Nephron (organoid): ENCODE measurements around the gene FBXW10.
"Not testable (repeated sequence)": the region's sequence is repeated elsewhere in the genome, so short reads cannot be mapped to it uniquely, and the experiment has no call there.

ENCODE experiments used
- H3K27ac Mint-ChIP-seq, 3 experiments: 2 replicates each; pipeline ENCODE4 v1.8.0; 2020; ENCODE audit warnings: mixed read lengths in 3 of 3, mild to moderate bottlenecking in 2 of 3, moderate library complexity in 1 of 3
- H3K27me3 Mint-ChIP-seq: 2 replicates; pipeline ENCODE4 v1.8.0; 2021; ENCODE audit warnings: low read depth, mild to moderate bottlenecking, moderate library complexity, mixed read lengths
- H3K36me3 Mint-ChIP-seq: 2 replicates; pipeline ENCODE4 v1.8.0; 2020; ENCODE audit warnings: low read depth, mixed read lengths
- H3K4me1 Mint-ChIP-seq: 2 replicates; pipeline ENCODE4 v1.8.0; 2020; ENCODE audit warnings: mixed read lengths
- H3K4me3 Mint-ChIP-seq, 3 experiments: 2 replicates each; pipeline ENCODE4 v1.8.0; 2020; ENCODE audit warnings: mild to moderate bottlenecking in 3 of 3, mixed read lengths in 3 of 3, moderate library complexity in 2 of 3
- H3K9me3 Mint-ChIP-seq: 2 replicates; pipeline ENCODE4 v1.8.0; 2020; ENCODE audit warnings: mixed read lengths
- TF ChIP-seq, protein P1 (sequence below), 3 experiments: fragments of 200-600 bp; sonication (generic); IDR thresholded peaks; one replicate each; pipeline ENCODE4 v1.5.0; 2021; ENCODE audit warnings: antibody characterized with exemption in 3 of 3; ENCODE audit not compliant: unreplicated experiment in 3 of 3

Gene FBXW10, protein sequence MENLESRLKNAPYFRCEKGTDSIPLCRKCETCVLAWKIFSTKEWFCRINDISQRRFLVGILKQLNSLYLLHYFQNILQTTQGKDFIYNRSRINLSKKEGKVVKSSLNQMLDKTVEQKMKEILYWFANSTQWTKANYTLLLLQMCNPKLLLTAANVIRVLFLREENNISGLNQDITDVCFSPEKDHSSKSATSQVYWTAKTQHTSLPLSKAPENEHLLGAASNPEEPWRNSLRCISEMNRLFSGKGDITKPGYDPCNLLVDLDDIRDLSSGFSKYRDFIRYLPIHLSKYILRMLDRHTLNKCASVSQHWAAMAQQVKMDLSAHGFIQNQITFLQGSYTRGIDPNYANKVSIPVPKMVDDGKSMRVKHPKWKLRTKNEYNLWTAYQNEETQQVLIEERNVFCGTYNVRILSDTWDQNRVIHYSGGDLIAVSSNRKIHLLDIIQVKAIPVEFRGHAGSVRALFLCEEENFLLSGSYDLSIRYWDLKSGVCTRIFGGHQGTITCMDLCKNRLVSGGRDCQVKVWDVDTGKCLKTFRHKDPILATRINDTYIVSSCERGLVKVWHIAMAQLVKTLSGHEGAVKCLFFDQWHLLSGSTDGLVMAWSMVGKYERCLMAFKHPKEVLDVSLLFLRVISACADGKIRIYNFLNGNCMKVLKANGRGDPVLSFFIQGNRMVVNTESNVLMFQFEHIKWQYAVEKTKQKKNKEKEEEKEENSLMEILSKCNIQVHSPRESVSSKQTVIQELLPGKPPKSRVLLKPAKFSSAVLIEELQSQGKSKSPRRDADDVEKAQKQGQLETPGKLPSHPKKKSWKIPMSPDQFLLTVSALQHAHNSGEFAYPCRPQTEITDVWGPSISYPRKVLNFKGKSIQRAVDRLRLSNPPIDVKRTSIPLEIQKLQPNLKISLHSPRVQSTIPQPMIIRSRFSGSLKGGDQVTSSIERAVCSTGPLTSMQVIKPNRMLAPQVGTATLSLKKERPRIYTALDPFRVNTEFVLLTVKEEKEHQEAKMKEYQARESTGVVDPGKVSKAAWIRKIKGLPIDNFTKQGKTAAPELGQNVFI

DNA sequence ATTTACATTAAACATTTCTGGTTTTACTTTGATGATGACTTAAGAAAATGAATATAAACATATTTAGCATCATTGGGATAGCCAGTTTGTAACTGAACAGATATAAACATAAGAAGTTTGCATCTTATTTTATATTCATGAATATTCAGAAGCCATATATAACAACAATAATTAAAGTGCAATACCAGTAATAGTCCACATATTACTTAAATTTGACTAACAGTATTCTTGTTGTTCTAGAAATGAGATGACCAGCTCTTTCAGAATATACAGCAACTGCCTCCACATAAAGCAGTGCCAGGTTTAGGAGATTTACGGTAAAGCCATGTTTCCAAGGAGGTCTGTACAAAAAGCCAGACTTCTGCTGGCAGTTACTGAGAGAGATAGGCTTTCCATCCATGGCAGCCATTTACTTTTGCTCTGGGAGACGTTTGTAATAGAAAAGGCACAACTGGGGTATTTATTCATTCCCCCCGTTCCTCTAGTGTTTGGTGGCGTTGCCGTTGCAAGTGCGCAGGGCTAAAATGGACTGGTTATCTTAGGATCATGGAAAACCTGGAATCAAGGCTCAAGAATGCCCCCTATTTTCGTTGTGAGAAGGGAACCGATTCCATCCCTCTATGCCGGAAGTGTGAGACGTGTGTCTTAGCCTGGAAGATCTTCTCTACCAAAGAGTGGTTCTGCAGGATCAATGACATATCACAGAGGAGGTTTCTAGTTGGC, at the start of gene FBXW10:
Gene FBXW10, plus strand, starts transcription at position 356 of the 723 bp plus-strand sequence. Its CDS starts 191 bp downstream, at position 547.
- not testable (repeated sequence) for H3K9me3 Mint-ChIP-seq, H3K4me1 Mint-ChIP-seq, H3K36me3 Mint-ChIP-seq, H3K27me3 Mint-ChIP-seq
- peak within 1 kb of the TSS in 2 of 3 experiments; percentile 55 to 63 for H3K4me3 Mint-ChIP-seq
- H3K27ac Mint-ChIP-seq: peak within 1 kb of the TSS; percentile 82 to 88 (median 86)

DNA sequence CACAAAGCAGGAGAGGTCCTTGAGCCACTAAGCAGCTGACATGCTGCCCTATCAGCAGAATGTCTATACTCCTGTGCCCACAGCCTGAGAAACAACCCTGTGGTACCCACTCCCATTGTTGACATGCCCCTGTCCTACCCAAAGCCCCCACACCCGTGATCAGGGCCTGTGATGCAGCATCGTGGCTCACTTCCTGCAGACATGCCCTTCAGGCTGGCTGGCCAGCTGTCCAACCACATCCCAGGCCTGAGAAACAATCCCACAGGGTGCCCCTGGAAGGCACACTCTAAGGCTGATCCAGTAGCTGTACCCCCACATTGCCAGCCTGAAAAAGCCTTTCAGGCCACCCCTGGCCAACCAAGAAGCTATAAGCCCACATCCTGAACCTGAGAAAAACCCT, 48.7 kb upstream of the FBXW10 start:
- not testable (repeated sequence) for H3K9me3 Mint-ChIP-seq, H3K36me3 Mint-ChIP-seq, H3K27me3 Mint-ChIP-seq, H3K27ac Mint-ChIP-seq
- H3K4me1 Mint-ChIP-seq: peaks cover 20% of the 10 kb centered on the region
- H3K4me3 Mint-ChIP-seq: peak overlapping the region in 2 of 3 experiments; percentile 15 to 78

DNA sequence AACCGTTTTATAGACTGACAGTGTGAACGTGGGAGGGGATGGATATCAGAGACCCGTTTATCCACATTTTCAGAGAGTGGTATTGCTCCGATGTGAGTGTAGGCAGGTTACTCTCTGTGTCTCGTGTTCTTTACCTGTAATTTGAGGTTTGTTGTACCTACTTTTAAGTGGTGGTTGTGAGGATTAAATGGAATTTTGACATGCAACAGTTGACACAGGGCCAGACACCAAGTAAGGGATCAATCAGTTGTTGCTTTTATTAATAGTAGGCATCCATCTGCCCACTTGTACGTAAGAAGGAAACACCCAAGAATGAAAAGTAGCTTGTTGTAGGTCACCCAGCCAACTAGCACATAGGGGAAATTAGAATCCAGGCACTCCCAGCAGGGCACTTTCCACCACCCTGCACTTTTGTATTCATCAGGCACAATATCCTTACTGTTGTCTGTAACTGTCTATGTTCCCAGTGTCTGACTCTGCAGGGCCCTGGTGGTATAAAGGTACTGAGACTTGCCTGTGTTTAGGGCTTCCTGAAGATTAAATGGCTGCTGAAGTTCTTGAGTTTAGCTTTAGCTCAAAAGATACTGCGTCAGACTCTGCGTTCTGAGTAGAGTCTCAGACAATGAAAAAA, 45.3 kb upstream of the FBXW10 start:
- Mint-ChIP-seq H3K4me3 (peak overlapping the region; percentile 93 to 95 (median 94)), H3K4me1 (peaks cover 20% of the 10 kb centered on the region), H3K27ac (peak overlapping the region in 2 of 3 experiments; percentile 83 to 91)
- not testable (repeated sequence) for H3K27me3 Mint-ChIP-seq, H3K9me3 Mint-ChIP-seq, H3K36me3 Mint-ChIP-seq

DNA sequence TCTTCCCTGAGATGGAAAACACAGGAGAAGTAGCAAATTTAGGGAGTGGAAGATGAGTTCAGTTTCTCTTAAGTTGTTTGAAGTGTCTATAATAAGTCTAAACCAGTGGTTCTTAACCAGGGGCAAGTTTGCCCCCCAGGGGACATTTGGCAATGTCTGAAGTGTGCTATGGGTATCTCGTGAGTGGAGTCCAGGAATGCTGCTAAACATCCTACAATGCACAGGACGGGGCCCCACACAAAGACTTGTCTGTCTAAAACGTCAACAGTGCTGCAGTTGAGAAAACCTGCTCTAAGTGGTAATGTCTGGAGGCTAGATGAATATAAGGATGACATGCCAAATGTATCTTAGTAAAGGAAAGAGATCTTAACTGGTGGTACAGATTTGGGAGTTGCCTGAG, 37.9 kb upstream of the FBXW10 start:
- not testable (repeated sequence) for H3K9me3 Mint-ChIP-seq, H3K27ac Mint-ChIP-seq, H3K27me3 Mint-ChIP-seq, H3K4me3 Mint-ChIP-seq, H3K4me1 Mint-ChIP-seq
- peaks cover 20% of the 10 kb centered on the region for H3K36me3 Mint-ChIP-seq

DNA sequence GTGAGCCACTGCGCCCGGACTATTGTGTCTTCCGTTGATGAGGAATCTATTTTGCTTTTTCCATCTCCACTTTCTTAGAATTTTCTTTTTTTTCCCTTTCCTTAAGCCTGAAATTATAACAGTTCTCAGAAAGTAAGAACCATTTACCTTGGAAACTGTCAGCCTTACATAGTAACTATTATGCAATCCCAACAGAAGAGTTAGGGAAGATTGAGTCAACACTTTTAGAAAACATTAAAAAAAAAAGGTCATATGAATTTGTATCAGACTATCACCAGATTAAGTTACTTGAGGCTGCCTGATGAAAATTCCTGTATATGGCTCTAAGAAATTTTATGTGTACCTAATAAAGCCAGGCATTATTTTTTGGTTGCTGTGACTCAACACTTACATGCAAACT, 35.6 kb upstream of the FBXW10 start:
- H3K9me3 Mint-ChIP-seq, H3K27ac Mint-ChIP-seq, H3K27me3 Mint-ChIP-seq, H3K4me1 Mint-ChIP-seq, H3K4me3 Mint-ChIP-seq: not testable (repeated sequence)
- H3K36me3 Mint-ChIP-seq: peaks cover 20% of the 10 kb centered on the region

DNA sequence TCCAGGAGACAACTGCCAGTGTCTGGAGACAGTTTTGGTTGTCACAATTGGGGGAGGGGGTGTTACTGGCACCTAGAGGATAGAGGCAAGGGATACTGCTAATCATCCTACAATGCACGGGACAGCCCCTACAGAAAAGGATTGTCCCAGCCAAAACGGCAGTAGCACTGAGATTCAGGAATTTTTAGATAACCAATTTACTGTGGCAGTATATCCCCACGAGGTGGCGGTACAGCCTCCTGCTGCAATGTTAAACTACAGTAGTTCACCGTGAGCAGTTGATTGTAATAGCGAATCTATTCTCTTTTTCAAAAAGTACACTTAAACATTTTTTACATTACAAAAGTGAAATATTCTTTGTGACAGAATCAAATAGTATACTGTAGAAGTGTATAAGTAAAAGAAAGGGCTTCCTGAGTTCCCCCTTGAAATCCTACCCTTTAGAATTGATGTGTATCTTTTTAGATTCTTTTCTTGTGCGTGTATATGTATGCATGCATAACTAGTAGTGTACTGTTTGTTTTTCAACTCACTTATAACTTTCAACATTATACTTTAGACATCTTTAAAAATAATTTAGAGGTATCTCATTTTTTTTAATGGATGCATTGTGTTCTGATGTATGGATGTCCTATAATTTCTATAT, 31.4 kb upstream of the FBXW10 start:
- H3K27me3 Mint-ChIP-seq, H3K9me3 Mint-ChIP-seq, H3K27ac Mint-ChIP-seq, H3K36me3 Mint-ChIP-seq, H3K4me3 Mint-ChIP-seq, H3K4me1 Mint-ChIP-seq: not testable (repeated sequence)
- TF ChIP-seq, protein P1, sequence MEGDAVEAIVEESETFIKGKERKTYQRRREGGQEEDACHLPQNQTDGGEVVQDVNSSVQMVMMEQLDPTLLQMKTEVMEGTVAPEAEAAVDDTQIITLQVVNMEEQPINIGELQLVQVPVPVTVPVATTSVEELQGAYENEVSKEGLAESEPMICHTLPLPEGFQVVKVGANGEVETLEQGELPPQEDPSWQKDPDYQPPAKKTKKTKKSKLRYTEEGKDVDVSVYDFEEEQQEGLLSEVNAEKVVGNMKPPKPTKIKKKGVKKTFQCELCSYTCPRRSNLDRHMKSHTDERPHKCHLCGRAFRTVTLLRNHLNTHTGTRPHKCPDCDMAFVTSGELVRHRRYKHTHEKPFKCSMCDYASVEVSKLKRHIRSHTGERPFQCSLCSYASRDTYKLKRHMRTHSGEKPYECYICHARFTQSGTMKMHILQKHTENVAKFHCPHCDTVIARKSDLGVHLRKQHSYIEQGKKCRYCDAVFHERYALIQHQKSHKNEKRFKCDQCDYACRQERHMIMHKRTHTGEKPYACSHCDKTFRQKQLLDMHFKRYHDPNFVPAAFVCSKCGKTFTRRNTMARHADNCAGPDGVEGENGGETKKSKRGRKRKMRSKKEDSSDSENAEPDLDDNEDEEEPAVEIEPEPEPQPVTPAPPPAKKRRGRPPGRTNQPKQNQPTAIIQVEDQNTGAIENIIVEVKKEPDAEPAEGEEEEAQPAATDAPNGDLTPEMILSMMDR (IDR thresholded peaks at IDR 0.05; ENCODE audit: unreplicated experiment in 3 of 3): peak; percentile 51 to 63 (median 60)

DNA sequence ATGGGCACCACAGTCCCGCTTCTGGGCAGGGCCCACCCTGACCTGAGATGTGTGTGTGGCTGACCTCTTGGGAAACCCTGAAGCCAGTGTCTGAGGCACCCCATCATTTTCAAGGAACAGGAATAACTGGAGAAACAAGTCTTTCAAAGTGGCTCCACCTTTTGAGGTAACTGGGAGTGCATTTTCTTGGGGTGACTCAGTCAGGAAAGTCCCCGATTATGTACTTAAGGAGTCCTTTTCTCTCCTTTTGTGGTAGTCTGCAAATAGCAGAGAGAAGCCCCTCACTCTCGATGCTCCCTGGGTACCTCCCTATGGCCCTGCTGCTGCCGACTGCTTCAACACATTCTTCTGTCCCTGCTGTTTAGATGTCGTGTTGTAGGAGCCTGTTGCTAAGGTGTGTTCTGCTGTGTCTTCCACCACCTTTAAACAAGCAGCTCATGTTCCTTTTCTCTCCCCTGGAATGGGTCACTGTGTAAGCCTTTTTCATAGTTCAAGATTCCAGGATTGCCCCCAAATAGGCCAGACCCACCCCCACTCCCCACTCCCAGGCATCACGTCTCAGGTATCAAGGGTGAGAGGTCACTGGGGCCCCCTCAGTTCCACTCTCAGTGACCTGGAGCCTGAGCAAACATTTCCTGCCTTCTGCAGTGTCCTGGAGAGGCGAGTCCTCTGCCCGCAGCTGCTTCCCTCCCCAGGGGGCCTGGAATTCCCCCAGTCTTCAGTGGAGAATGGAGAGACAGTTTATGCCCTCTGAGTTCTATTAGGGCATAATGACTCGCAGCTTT, 25.0 kb upstream of the FBXW10 start:
- H3K4me1 Mint-ChIP-seq: peaks cover 11% of the 10 kb centered on the region
- H3K9me3 Mint-ChIP-seq, H3K36me3 Mint-ChIP-seq, H3K27me3 Mint-ChIP-seq: not testable (repeated sequence)
- H3K27ac Mint-ChIP-seq: peak overlapping the region; percentile 67 to 76 (median 70)
- H3K4me3 Mint-ChIP-seq: peak overlapping the region in 1 of 3 experiments; percentile 36

DNA sequence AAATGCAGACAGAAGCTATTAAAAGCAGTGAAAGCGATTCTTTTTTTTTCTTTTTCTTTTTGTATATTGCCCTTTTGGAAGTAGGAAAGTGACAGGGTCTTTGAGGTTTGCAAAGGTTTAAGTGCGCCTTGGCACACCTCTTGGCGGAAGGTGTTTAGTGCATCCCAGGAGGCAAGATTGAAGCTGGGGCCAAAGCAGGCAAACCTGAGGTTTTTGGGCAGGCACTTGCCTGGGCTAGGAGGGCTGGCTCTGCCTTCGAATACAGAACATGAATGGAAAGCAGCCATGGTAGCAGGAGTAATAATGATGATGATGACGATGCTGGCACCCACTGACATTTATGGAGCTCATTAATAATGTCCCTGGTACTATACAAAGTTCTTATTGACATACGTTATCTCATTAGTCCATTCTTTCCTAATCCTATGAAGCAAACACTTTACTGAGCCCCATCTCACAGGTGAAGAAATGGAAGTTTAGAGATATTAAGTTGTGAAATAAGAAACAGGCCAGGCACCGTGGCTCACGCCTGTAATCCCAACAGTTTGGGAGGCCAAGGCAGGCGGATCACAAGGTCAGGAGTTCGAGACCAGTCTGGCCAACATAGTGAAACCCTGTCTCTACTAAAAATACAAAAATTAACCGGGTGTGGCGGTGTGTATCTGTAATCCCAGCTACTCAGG, 24.3 kb upstream of the FBXW10 start:
- not testable (repeated sequence) for H3K27me3 Mint-ChIP-seq, H3K36me3 Mint-ChIP-seq, H3K9me3 Mint-ChIP-seq
- Mint-ChIP-seq H3K4me3 (peak overlapping the region in 1 of 3 experiments; percentile 36), H3K4me1 (peaks cover 11% of the 10 kb centered on the region), H3K27ac (peak overlapping the region; percentile 67 to 76 (median 70))

DNA sequence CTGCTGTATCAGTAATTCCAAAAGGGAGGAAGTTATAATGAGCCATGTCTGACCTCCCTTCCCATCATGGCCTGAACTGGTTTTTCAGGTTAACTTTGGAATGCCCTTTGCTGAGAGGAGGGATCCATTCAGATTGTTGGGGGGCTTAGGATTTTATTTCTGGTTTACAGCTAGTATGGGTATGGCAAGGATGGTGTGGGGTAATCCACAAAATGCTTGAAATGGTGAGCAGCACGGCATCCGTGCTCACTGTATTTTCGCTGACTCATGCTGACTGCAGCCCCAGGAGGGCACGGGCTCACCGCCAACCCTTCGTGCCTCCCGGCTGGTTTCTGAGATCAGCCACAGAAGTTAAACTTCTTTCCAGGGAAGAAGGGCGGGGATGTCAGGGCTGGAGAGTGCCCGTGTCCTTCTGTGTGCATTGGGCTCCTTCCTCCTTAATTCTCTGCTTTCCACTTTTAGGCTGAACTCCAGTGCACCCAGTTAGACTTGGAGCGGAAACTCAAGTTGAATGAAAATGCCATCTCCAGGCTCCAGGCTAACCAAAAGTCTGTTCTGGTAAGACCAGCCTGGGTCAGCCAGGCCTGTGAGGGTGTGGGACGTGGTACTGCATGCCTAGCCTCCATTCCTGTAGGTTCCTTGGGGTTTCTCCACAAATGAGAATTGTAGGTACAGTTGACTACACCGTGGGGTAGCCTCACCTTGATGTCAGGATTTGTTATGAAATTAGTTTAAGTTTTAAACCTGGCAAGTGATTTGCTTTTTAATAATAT, 21.9 kb upstream of the FBXW10 start:
- not testable (repeated sequence) for H3K4me3 Mint-ChIP-seq, H3K27ac Mint-ChIP-seq, H3K9me3 Mint-ChIP-seq, H3K36me3 Mint-ChIP-seq, H3K27me3 Mint-ChIP-seq
- peaks cover 11% of the 10 kb centered on the region for H3K4me1 Mint-ChIP-seq

DNA sequence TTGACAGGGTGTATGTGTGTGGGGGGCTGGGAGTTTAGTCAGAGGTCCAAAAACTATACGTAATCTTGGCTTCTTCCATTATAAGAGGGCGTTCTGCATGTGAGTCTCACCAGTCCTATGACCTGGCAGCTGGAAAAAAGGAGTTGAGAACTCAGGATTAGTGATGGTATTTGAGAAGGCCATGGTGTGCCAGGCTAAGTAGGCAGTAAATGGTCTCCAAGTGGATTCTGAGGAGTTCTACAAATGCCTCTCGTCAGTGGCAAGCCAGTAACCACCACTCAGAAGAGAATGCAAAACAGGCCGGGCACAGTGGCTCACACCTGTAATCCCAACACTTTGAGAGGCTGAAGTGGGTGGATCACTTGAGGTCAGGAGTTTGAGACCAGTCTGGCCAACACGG, 21.2 kb upstream of the FBXW10 start:
- H3K9me3 Mint-ChIP-seq, H3K27me3 Mint-ChIP-seq, H3K4me3 Mint-ChIP-seq, H3K36me3 Mint-ChIP-seq, H3K27ac Mint-ChIP-seq: not testable (repeated sequence)
- peaks cover 11% of the 10 kb centered on the region for H3K4me1 Mint-ChIP-seq

DNA sequence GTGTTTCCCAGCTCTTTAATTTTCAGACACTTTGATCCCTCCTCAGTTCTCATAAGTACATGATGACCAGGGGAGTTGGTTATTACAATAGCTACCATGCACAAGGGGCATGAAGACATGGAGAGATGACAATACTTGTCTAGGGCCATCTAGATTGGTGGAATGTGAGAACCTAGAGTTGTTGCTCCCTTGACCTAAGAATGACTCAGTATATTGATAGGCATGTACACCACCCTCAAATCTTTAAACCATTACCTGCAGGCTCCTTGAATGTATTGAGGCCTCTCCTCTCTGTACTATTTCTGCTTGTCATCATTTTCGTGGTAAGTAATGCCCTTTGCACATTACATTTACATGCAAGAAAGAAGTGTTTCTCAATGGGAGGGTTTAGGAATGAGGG, 20.3 kb upstream of the FBXW10 start:
- H3K4me3 Mint-ChIP-seq, H3K9me3 Mint-ChIP-seq, H3K27me3 Mint-ChIP-seq, H3K27ac Mint-ChIP-seq, H3K36me3 Mint-ChIP-seq: not testable (repeated sequence)
- H3K4me1 Mint-ChIP-seq: peaks cover 11% of the 10 kb centered on the region
